HCT116 (cell line): ENCODE measurements around the gene F11R. TPM values are rescaled to one million over a fixed set of nuclear protein-coding genes. Genes with fewer than 3 reads are reported as not detected.
A peak's percentile ranks its signal among the peaks of the same experiment; 100 is the strongest.

Source experiments
- ATAC-seq: fragments of 200-7000 bp; cut with Tn5 transposase; 2 replicates; pipeline ENCODE4 v1.9.1; 2020; ENCODE audit warnings: mild to moderate bottlenecking, moderate library complexity
- BruUV-seq: library from RNA; stranded (reverse); fragments of 400-500 nt; replicated peaks from 2 replicates; lab custom pipeline; 2021; lab: Mats Ljungman, UMichigan
- CTCF ChIA-PET: fragments of 300-600 bp; sonication (Branson Sonifier 250); formaldehyde crosslinking; loops from one replicate; lab custom pipeline; 2021; ENCODE audit warnings: antibody characterized with exemption; lab: Charles Lee
- POLR2A ChIA-PET: fragments of 300-600, 350-600 bp; sonication (Branson Sonifier 250); formaldehyde crosslinking; loops from one replicate; lab custom pipeline; 2021; ENCODE audit warnings: antibody characterized with exemption; lab: Charles Lee
- RAD21 ChIA-PET, 2 experiments: fragments of 300-600 bp; sonication (Branson Sonifier 250); formaldehyde crosslinking; loops; one replicate each; lab custom pipeline; 2023; ENCODE audit warnings: low total read pairs in 2 of 2; ENCODE audit not compliant: uncharacterized antibody in 2 of 2, unreplicated experiment in 2 of 2, low non-redundant PET in 1 of 2; lab: Charles Lee
- DNase-seq: peaks from one replicate; pipeline ENCODE4 v3.0.0-alpha.2; 2010; ENCODE audit warnings: low read depth, low spot score
- H2AFZ ChIP-seq: fragments of 200-600 bp; shearing (Covaris generic), sonication (generic); 2 replicates; pipeline ENCODE4 v1.6.1; 2017; ENCODE audit warnings: low read depth, mixed run types, mixed read lengths, antibody characterized with exemption, low read length; ENCODE audit not compliant: poor library complexity, severe bottlenecking
- H3K27ac ChIP-seq: 2 replicates; pipeline ENCODE4 v1.5.1; 2012; ENCODE audit warnings: low read depth, low read length
- H3K27me3 ChIP-seq: fragments of 200-600 bp; sonication (generic); 2 replicates; pipeline ENCODE4 v1.6.1; 2016; ENCODE audit warnings: mixed run types, low read length, mixed read lengths; ENCODE audit not compliant: insufficient read depth
- H3K36me3 ChIP-seq, 2 experiments: fragments of 200-500 bp in 1 of 2; fragments of 200-600 bp in 1 of 2; sonication (Bioruptor generic) in 1 of 2; sonication (generic) in 1 of 2; 2 replicates each; pipeline versions ENCODE4 v1.5.1 to v1.6.1; 2014 to 2016; ENCODE audit warnings: low read length in 2 of 2, inconsistent platforms in 1 of 2, mixed read lengths in 1 of 2, mixed run types in 1 of 2; ENCODE audit not compliant: insufficient read depth in 2 of 2, control insufficient read depth in 1 of 2
- H3K4me1 ChIP-seq, 2 experiments: fragments of 200-600 bp in 1 of 2; sonication (generic) in 1 of 2; 2 replicates each; pipeline versions ENCODE4 v1.5.1 to v1.6.1; 2012 to 2017; ENCODE audit warnings: low read length in 2 of 2, inconsistent platforms in 1 of 2, mild to moderate bottlenecking in 1 of 2, mixed read lengths in 1 of 2, mixed run types in 1 of 2, moderate library complexity in 1 of 2; ENCODE audit not compliant: insufficient read depth in 2 of 2, control insufficient read depth in 1 of 2
- H3K4me2 ChIP-seq: fragments of 200-600 bp; sonication (generic); 2 replicates; pipeline ENCODE4 v1.6.1; 2017; ENCODE audit warnings: mixed run types, low read length, mixed read lengths
- H3K4me3 ChIP-seq, 2 experiments: fragments of 200-600 bp in 1 of 2; sonication (generic) in 1 of 2; replicated peaks in 1 of 2; 2 replicates each; pipeline ENCODE4 v1.5.1; 2011 to 2016; ENCODE audit warnings: low read length in 2 of 2, control low read depth in 1 of 2, low read depth in 1 of 2, mild to moderate bottlenecking in 1 of 2, mixed read lengths in 1 of 2, mixed run types in 1 of 2
- H3K79me2 ChIP-seq: fragments of 200-600 bp; sonication (generic); 2 replicates; pipeline ENCODE4 v1.6.1; 2017; ENCODE audit warnings: mild to moderate bottlenecking, mixed run types, low read length, moderate library complexity, mixed read lengths; ENCODE audit not compliant: insufficient read depth
- H3K9ac ChIP-seq: fragments of 200-600 bp; sonication (generic); 2 replicates; pipeline ENCODE4 v1.6.1; 2016; ENCODE audit warnings: low read length, mixed read lengths
- H3K9me2 ChIP-seq: fragments of 200-600 bp; sonication (generic), shearing (Covaris generic); 2 replicates; pipeline ENCODE4 v1.6.1; 2017; ENCODE audit warnings: mixed run types, mild to moderate bottlenecking, moderate library complexity; ENCODE audit not compliant: insufficient read depth
- H3K9me3 ChIP-seq, 2 experiments: fragments of 200-500 bp in 1 of 2; fragments of 200-600 bp in 1 of 2; sonication (Bioruptor generic) in 1 of 2; sonication (generic) in 1 of 2; 2 replicates each; pipeline ENCODE4 v1.6.1; 2014 to 2017; ENCODE audit warnings: low read length in 2 of 2, mixed read lengths in 2 of 2, inconsistent platforms in 1 of 2, low read depth in 1 of 2, mild to moderate bottlenecking in 1 of 2, mixed run types in 1 of 2, moderate library complexity in 1 of 2; ENCODE audit not compliant: control insufficient read depth in 1 of 2, insufficient read depth in 1 of 2
- H4K20me1 ChIP-seq: fragments of 200-600 bp; sonication (generic), shearing (Covaris generic); 2 replicates; pipeline ENCODE4 v1.6.1; 2017; ENCODE audit warnings: mixed run types, mild to moderate bottlenecking, moderate library complexity; ENCODE audit not compliant: insufficient read depth
- CBX3 ChIP-seq: IDR thresholded peaks from 2 replicates; pipeline ENCODE4 v1.6.1; 2012; ENCODE audit warnings: low read depth
- CEBPB ChIP-seq: IDR thresholded peaks from 2 replicates; pipeline ENCODE4 v1.6.1; 2012; ENCODE audit warnings: low read depth
- EGR1 ChIP-seq: IDR thresholded peaks from 2 replicates; pipeline ENCODE4 v1.6.1; 2012; ENCODE audit warnings: low read depth
- EZH2phosphoT487 ChIP-seq: fragments of 200-600 bp; IDR thresholded peaks from 2 replicates; pipeline ENCODE4 v1.6.1; 2018; ENCODE audit warnings: antibody characterized with exemption, borderline replicate concordance
- FOSL1 ChIP-seq: IDR thresholded peaks from 2 replicates; pipeline ENCODE4 v1.6.1; 2012; ENCODE audit warnings: low read depth
- JUND ChIP-seq: IDR thresholded peaks from 2 replicates; pipeline ENCODE4 v1.6.1; 2012
- POLR2A ChIP-seq: IDR thresholded peaks from 2 replicates; pipeline ENCODE4 v1.7.0; 2011; ENCODE audit warnings: borderline replicate concordance; ENCODE audit not compliant: insufficient read depth, insufficient read length; ENCODE audit errors: extremely low read depth
- POLR2AphosphoS5 ChIP-seq: IDR thresholded peaks from 2 replicates; pipeline ENCODE4 v1.6.1; 2011; ENCODE audit warnings: mild to moderate bottlenecking, low read depth, low read length, moderate library complexity
- RAD21 ChIP-seq: IDR thresholded peaks from 2 replicates; pipeline ENCODE4 v1.6.1; 2012; ENCODE audit warnings: low read depth, mild to moderate bottlenecking
- YY1 ChIP-seq: IDR thresholded peaks from 2 replicates; pipeline ENCODE4 v1.6.1; 2011; ENCODE audit warnings: low read length, low read depth, moderate library complexity, mild to moderate bottlenecking; ENCODE audit not compliant: insufficient replicate concordance; ENCODE audit errors: extremely low read depth
- ZFX ChIP-seq: fragments of 450-650 bp; IDR thresholded peaks from 2 replicates; pipeline ENCODE4 v1.6.1; 2017
- ZNF274 ChIP-seq: fragments of 200-500 bp; sonication (Bioruptor generic); IDR thresholded peaks from 2 replicates; pipeline ENCODE4 v1.6.1; 2014; ENCODE audit warnings: mild to moderate bottlenecking, low read depth, low read length, inconsistent platforms
- intact Hi-C: fragments of 100-400 bp; cut with micrococcal nuclease; formaldehyde crosslinking; loops from 2 replicates; pipeline ENCODE4 v1.10.0; 2022
- total RNA-seq: library from RNA; stranded (reverse); gene quantifications from one replicate; pipeline ENCODE4 v1.2.1, GENCODE V29; 2021; ENCODE audit not compliant: unreplicated experiment
- TF ChIP-seq, protein P1 (sequence below): IDR thresholded peaks from 2 replicates; pipeline ENCODE4 v1.6.1; 2011; ENCODE audit warnings: mild to moderate bottlenecking, low read length, moderate library complexity; ENCODE audit not compliant: insufficient replicate concordance; ENCODE audit errors: extremely low read depth
- TF ChIP-seq, protein P2 (sequence below): IDR thresholded peaks from 2 replicates; pipeline ENCODE4 v1.6.1; 2012
- TF ChIP-seq, protein P3 (sequence below): IDR thresholded peaks from 2 replicates; pipeline ENCODE4 v1.6.1; 2012
- TF ChIP-seq, protein P4 (sequence below): IDR thresholded peaks from 2 replicates; pipeline ENCODE4 v1.6.1; 2012; ENCODE audit warnings: low read depth
- TF ChIP-seq, protein P5 (sequence below), 3 experiments: fragments of 200-600 bp in 1 of 3; sonication (generic) in 1 of 3; IDR thresholded peaks in 2 of 3; conservative IDR thresholded peaks in 1 of 3; 2 replicates each; pipeline ENCODE4 v1.5.1; 2012 to 2017; ENCODE audit warnings: low read depth in 2 of 3, low read length in 2 of 3, antibody characterized with exemption in 1 of 3, borderline replicate concordance in 1 of 3, control low read depth in 1 of 3, mild to moderate bottlenecking in 1 of 3, mixed read lengths in 1 of 3, mixed run types in 1 of 3, moderate library complexity in 1 of 3; ENCODE audit not compliant: insufficient read depth in 1 of 3

F11R gene
- total RNA-seq, 1 experiment from 2014 or later, result 86.7 TPM

DNA sequence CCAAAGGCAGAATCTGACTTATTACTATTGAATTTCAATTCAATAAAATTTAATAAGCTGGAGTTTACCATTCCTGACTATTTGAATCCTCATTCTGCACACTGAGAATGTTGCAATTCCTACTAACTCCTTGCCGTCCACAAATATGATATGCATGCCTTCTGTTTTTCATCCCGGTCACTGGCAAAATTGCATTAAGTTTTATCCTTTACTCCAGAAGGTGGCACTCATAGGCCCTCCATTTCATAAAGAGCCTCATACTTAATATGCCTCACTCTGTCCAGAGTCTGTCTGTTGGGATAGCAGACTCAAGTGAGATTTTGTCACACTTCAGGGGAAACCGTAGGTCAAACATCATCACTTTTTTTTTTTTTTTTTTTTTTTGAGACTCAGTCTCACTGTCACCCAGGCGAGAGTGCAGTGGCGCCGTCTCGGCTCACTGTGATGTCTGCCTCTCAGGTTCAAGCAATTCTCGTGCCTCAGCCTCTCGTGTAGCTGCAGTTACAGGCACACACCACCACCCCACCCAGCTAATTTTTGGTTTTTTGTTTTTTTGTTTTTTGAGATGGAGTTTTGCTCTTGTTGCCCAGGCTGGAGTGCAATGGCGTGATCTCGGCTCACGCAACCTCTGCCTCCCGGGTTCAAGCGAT, 27.3 kb downstream of the F11R start:
- CTCF ChIA-PET, result interaction anchor here (0.7 to 2.1 kb wide), 6 partner anchors 10 to 201 kb away, joined by 3 to 11 read pairs (median 3); partner anchors contain the start of genes F11R and KLHDC9
- Histone ChIP-seq H3K79me2 (no peaks in the 10 kb centered on the region), H3K9ac (peak overlapping the region; percentile 6), H3K27ac (no peak overlapping the region), H2AFZ (no peak overlapping the region), H3K9me3 (no peaks in the 10 kb centered on the region), H3K9me2 (no peaks in the 10 kb centered on the region), H3K36me3 (peaks cover 6 to 7% of the 10 kb centered on the region in 2 experiments; a peak in 2 of 4 replicates), H3K4me2 (peak overlapping the region; percentile 8; the same call in 1 of the 2 replicates), H3K4me3 (no peak overlapping the region), H3K27me3 (no peaks in the 10 kb centered on the region), H3K4me1 (peaks cover 49 to 90% of the 10 kb centered on the region in 2 experiments), H4K20me1 (no peaks in the 10 kb centered on the region)
- intact Hi-C loops, result loop anchor here (1.0 kb wide), 1 partner anchor 104 kb away; no protein-coding TSS in a partner anchor
- POLR2A ChIA-PET, result interaction anchor here (0.7 kb wide), 1 partner anchor 72 kb away, joined by 4 read pairs; no protein-coding TSS in a partner anchor
- DNase-seq (no peak), ATAC-seq (no peak)
- no TSS peak for BruUV-seq
- RAD21 ChIA-PET, result interaction anchor here in 1 of 2 experiments (0.7 kb wide), 1 partner anchor 156 kb away, joined by 5 read pairs; no protein-coding TSS in a partner anchor
- TF ChIP-seq, protein P1, sequence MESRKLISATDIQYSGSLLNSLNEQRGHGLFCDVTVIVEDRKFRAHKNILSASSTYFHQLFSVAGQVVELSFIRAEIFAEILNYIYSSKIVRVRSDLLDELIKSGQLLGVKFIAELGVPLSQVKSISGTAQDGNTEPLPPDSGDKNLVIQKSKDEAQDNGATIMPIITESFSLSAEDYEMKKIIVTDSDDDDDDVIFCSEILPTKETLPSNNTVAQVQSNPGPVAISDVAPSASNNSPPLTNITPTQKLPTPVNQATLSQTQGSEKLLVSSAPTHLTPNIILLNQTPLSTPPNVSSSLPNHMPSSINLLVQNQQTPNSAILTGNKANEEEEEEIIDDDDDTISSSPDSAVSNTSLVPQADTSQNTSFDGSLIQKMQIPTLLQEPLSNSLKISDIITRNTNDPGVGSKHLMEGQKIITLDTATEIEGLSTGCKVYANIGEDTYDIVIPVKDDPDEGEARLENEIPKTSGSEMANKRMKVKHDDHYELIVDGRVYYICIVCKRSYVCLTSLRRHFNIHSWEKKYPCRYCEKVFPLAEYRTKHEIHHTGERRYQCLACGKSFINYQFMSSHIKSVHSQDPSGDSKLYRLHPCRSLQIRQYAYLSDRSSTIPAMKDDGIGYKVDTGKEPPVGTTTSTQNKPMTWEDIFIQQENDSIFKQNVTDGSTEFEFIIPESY, result no peak
- TF ChIP-seq ZNF274, result no peak
- TF ChIP-seq EGR1, result no peak
- TF ChIP-seq JUND, result no peak
- TF ChIP-seq FOSL1, result no peak
- TF ChIP-seq, protein P2, sequence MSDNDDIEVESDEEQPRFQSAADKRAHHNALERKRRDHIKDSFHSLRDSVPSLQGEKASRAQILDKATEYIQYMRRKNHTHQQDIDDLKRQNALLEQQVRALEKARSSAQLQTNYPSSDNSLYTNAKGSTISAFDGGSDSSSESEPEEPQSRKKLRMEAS, result no peak
- TF ChIP-seq EZH2phosphoT487, result no peak
- TF ChIP-seq, protein P3, sequence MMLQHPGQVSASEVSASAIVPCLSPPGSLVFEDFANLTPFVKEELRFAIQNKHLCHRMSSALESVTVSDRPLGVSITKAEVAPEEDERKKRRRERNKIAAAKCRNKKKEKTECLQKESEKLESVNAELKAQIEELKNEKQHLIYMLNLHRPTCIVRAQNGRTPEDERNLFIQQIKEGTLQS, result no peak
- TF ChIP-seq CBX3, result no peak
- TF ChIP-seq, protein P4, sequence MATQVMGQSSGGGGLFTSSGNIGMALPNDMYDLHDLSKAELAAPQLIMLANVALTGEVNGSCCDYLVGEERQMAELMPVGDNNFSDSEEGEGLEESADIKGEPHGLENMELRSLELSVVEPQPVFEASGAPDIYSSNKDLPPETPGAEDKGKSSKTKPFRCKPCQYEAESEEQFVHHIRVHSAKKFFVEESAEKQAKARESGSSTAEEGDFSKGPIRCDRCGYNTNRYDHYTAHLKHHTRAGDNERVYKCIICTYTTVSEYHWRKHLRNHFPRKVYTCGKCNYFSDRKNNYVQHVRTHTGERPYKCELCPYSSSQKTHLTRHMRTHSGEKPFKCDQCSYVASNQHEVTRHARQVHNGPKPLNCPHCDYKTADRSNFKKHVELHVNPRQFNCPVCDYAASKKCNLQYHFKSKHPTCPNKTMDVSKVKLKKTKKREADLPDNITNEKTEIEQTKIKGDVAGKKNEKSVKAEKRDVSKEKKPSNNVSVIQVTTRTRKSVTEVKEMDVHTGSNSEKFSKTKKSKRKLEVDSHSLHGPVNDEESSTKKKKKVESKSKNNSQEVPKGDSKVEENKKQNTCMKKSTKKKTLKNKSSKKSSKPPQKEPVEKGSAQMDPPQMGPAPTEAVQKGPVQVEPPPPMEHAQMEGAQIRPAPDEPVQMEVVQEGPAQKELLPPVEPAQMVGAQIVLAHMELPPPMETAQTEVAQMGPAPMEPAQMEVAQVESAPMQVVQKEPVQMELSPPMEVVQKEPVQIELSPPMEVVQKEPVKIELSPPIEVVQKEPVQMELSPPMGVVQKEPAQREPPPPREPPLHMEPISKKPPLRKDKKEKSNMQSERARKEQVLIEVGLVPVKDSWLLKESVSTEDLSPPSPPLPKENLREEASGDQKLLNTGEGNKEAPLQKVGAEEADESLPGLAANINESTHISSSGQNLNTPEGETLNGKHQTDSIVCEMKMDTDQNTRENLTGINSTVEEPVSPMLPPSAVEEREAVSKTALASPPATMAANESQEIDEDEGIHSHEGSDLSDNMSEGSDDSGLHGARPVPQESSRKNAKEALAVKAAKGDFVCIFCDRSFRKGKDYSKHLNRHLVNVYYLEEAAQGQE, result no peak
- TF ChIP-seq YY1, result no peak
- peak; percentile 23; the same call in 1 of the 2 replicates for TF ChIP-seq POLR2AphosphoS5
- TF ChIP-seq CEBPB, result no peak
- no peak for TF ChIP-seq POLR2A
- TF ChIP-seq, protein P5, sequence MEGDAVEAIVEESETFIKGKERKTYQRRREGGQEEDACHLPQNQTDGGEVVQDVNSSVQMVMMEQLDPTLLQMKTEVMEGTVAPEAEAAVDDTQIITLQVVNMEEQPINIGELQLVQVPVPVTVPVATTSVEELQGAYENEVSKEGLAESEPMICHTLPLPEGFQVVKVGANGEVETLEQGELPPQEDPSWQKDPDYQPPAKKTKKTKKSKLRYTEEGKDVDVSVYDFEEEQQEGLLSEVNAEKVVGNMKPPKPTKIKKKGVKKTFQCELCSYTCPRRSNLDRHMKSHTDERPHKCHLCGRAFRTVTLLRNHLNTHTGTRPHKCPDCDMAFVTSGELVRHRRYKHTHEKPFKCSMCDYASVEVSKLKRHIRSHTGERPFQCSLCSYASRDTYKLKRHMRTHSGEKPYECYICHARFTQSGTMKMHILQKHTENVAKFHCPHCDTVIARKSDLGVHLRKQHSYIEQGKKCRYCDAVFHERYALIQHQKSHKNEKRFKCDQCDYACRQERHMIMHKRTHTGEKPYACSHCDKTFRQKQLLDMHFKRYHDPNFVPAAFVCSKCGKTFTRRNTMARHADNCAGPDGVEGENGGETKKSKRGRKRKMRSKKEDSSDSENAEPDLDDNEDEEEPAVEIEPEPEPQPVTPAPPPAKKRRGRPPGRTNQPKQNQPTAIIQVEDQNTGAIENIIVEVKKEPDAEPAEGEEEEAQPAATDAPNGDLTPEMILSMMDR (IDR thresholded peaks at IDR 0.05 in 2 of 3, conservative IDR thresholded peaks at IDR 0.05 in 1 of 3; ENCODE audit: borderline replicate concordance in 1 of 3, insufficient read depth in 1 of 3, low read depth in 2 of 3, low read length in 2 of 3), result peak; percentile 37 to 47 (median 42); a peak in 5 of 6 replicates
- TF ChIP-seq RAD21, result peak; percentile 69
- no peak for TF ChIP-seq ZFX
